Endothelial cell of umbilical vein (primary cell): ENCODE data around the gene CFAP77. TPM values are rescaled to one million over a fixed set of nuclear protein-coding genes. Genes with fewer than 3 reads are reported as not detected.

Experiments
- BruUV-seq: library from RNA; stranded (reverse); fragments of 400-500 nt; replicated peaks from 2 replicates; lab custom pipeline; 2021; lab: Mats Ljungman, UMichigan
- CTCF ChIA-PET: fragments of 300-600, 350-600 bp; sonication (Branson Sonifier 250); formaldehyde crosslinking; loops from one replicate; lab custom pipeline; 2021; ENCODE audit warnings: antibody characterized with exemption, inconsistent platforms; lab: Charles Lee
- POLR2A ChIA-PET: fragments of 300-600, 350-600 bp; sonication (Branson Sonifier 250); formaldehyde crosslinking; loops from one replicate; lab custom pipeline; 2021; ENCODE audit warnings: antibody characterized with exemption, inconsistent platforms; lab: Charles Lee
- DNase-seq: peaks from one replicate; pipeline ENCODE4 v3.0.0-alpha.2; 2011; ENCODE audit warnings: low read depth, low spot score
- FAIRE-seq: peaks from 2 replicates; lab custom pipeline; 2011; peaks lifted over from hg19 to GRCh38; lab: Jason Lieb, UNC
- H2AFZ ChIP-seq: 2 replicates; pipeline ENCODE4 v1.6.0; 2012; ENCODE audit warnings: low read depth, low read length, control low read depth, inconsistent platforms
- H3K27ac ChIP-seq: 2 replicates; pipeline ENCODE4 v1.5.1; 2011; ENCODE audit warnings: low read depth, mild to moderate bottlenecking, control low read depth, low read length, moderate library complexity; ENCODE audit not compliant: insufficient read depth
- H3K27me3 ChIP-seq, 2 experiments: 2 replicates each; pipeline versions ENCODE4 v1.6.0 to v1.6.1; 2011; ENCODE audit warnings: low read length in 2 of 2, mixed read lengths in 1 of 2; ENCODE audit not compliant: control insufficient read depth in 2 of 2, insufficient read depth in 2 of 2
- H3K36me3 ChIP-seq, 2 experiments: 2 replicates in 1 of 2; 3 replicates in 1 of 2; pipeline ENCODE4 v1.5.1; 2011; ENCODE audit warnings: low read length in 2 of 2, mild to moderate bottlenecking in 1 of 2, moderate library complexity in 1 of 2; ENCODE audit not compliant: control insufficient read depth in 2 of 2, insufficient read depth in 2 of 2; ENCODE audit errors: extremely low read depth in 1 of 2
- H3K4me1 ChIP-seq: 3 replicates; pipeline ENCODE4 v1.5.1; 2011; ENCODE audit warnings: mild to moderate bottlenecking, low read length; ENCODE audit not compliant: control insufficient read depth, insufficient read depth; ENCODE audit errors: extremely low read depth
- H3K4me2 ChIP-seq: 2 replicates; pipeline ENCODE4 v1.6.1; 2011; ENCODE audit warnings: low read length, control low read depth, mixed read lengths; ENCODE audit not compliant: insufficient read depth
- H3K4me3 ChIP-seq, 3 experiments: fragments of 200-600 bp in 1 of 3; sonication (generic), shearing (Covaris generic) in 1 of 3; replicated peaks in 1 of 3; 2 replicates each; pipeline ENCODE4 v1.5.1; 2011 to 2016; ENCODE audit warnings: control low read depth in 3 of 3, low read length in 3 of 3, mild to moderate bottlenecking in 2 of 3, inconsistent platforms in 1 of 3, low read depth in 1 of 3, moderate library complexity in 1 of 3; ENCODE audit not compliant: insufficient read depth in 1 of 3
- H3K79me2 ChIP-seq: 2 replicates; pipeline ENCODE4 v1.6.0; 2012; ENCODE audit warnings: low read length, inconsistent platforms; ENCODE audit not compliant: control insufficient read depth, insufficient read depth
- H3K9ac ChIP-seq: replicated peaks from 2 replicates; pipeline ENCODE3; 2011; ENCODE audit warnings: low read length, control low read depth; ENCODE audit not compliant: insufficient read depth; ENCODE audit errors: extremely low read depth
- H3K9me1 ChIP-seq: replicated peaks from 3 replicates; pipeline ENCODE4 v1.6.0; 2011; ENCODE audit warnings: mild to moderate bottlenecking, low read length; ENCODE audit not compliant: control insufficient read depth, insufficient read depth; ENCODE audit errors: extremely low read depth
- H3K9me3 ChIP-seq: replicated peaks from 2 replicates; pipeline ENCODE4 v1.5.1; 2012; ENCODE audit warnings: low read length, inconsistent platforms; ENCODE audit not compliant: control insufficient read depth, insufficient read depth
- H4K20me1 ChIP-seq: replicated peaks from 2 replicates; pipeline ENCODE3; 2011; ENCODE audit warnings: mild to moderate bottlenecking, low read length; ENCODE audit not compliant: control insufficient read depth, insufficient read depth; ENCODE audit errors: extremely low read depth
- EZH2 ChIP-seq: IDR thresholded peaks from 2 replicates; pipeline ENCODE4 v1.6.1; 2012; ENCODE audit warnings: borderline replicate concordance, low read depth, mild to moderate bottlenecking, moderate library complexity, low read length, inconsistent platforms; ENCODE audit not compliant: severe bottlenecking
- FOS ChIP-seq: IDR thresholded peaks from 2 replicates; pipeline ENCODE4 v1.6.1; 2011; ENCODE audit warnings: mild to moderate bottlenecking, low read length, moderate library complexity, borderline replicate concordance; ENCODE audit not compliant: insufficient read depth
- GATA2 ChIP-seq: IDR thresholded peaks from 2 replicates; pipeline ENCODE4 v1.7.0; 2011; ENCODE audit warnings: low read depth, mild to moderate bottlenecking, moderate library complexity, mixed read lengths, low read length; ENCODE audit not compliant: insufficient read length, insufficient read depth
- dilution Hi-C: fragments of 300-500 bp; cut with MboI; formaldehyde crosslinking; loops from one replicate; pipeline ENCODE4 v1.15.0; 2019; ENCODE audit warnings: low sequenced_read_pairs; ENCODE audit not compliant: extremely low pct_ligation_motif_present
- intact Hi-C: fragments of 100-400 bp; cut with micrococcal nuclease; formaldehyde crosslinking; loops from one replicate; pipeline ENCODE4 v1.10.0; 2022
- polyA plus RNA-seq, 4 experiments: library from polyadenylated mRNA; depleted of rRNA in 3 of 4; stranded (reverse) in 3 of 4; unstranded in 1 of 4; fragments of >200 nt; gene quantifications; 2 replicates each; pipeline versions ENCODE4 v1.2.1 to v1.2.3, GENCODE V29; 2011 to 2012; ENCODE audit warnings: missing spikeins in 1 of 4
- total RNA-seq: library from RNA; stranded (reverse); gene quantifications from 2 replicates; pipeline ENCODE4 v1.2.3, GENCODE V29; 2021
- TF ChIP-seq, protein P1 (sequence below), 2 donors: IDR thresholded peaks; 1 replicate in 1 of 2; 2 replicates in 1 of 2; pipeline ENCODE4 v1.5.1; 2011; ENCODE audit warnings: low read length in 2 of 2, mild to moderate bottlenecking in 2 of 2, moderate library complexity in 2 of 2, control low read depth in 1 of 2, inconsistent platforms in 1 of 2, low read depth in 1 of 2; ENCODE audit not compliant: insufficient read depth in 1 of 2; ENCODE audit errors: extremely low read depth in 1 of 2
- TF ChIP-seq, protein P2 (sequence below): IDR thresholded peaks from 2 replicates; pipeline ENCODE4 v1.6.1; 2011; ENCODE audit not compliant: insufficient read depth, insufficient read length

The CFAP77 gene
- total and polyA plus RNA-seq, 2 donors (not counting 3 experiments of a cell fraction or from before 2014, with no cell fraction given) = not detected

DNA sequence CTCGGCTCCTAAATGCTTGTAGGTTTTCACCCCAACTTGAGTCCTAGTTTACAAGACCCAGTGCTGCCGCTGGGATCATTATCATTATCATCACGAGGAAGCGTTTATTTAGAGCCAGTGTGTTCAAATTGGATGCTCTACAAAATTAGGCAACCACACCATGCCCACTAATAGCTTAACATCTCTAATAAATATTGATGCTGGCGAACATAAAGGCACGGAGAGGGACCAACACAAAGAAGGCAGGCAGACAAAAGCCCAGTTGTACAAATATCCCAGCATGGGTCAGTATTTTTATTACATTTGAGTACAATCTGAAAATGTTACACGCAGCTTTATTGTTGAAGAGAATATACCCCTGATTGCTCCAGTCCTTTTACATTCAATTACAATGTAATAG, 4.7 kb downstream of the CFAP77 start:
- no peaks in the 10 kb centered on the region for H4K20me1 ChIP-seq
- DNase-seq = no peak
- no peak overlapping the region for H3K4me2 ChIP-seq
- no peak overlapping the region for H3K27ac ChIP-seq
- no peak overlapping the region for H3K4me3 ChIP-seq
- H3K27me3 ChIP-seq = peaks cover 37 to 58% of the 10 kb centered on the region in 2 experiments
- no TSS peak for BruUV-seq
- H3K79me2 ChIP-seq = no peaks in the 10 kb centered on the region
- no peaks in the 10 kb centered on the region for H3K9me3 ChIP-seq
- no peak overlapping the region for H3K9ac ChIP-seq
- no peaks in the 10 kb centered on the region for H3K36me3 ChIP-seq
- intact Hi-C loops = loop anchor here (5.0 kb wide), 1 partner anchor 258 kb away; the partner anchor contains the start of gene GTF3C4
- no peaks in the 10 kb centered on the region for H3K9me1 ChIP-seq
- no peak for FAIRE-seq
- dilution Hi-C loops = no loop called here
- POLR2A ChIA-PET = no interaction called here
- peak; percentile 26 for TF ChIP-seq EZH2
- TF ChIP-seq FOS = no peak
- TF ChIP-seq, protein P1, sequence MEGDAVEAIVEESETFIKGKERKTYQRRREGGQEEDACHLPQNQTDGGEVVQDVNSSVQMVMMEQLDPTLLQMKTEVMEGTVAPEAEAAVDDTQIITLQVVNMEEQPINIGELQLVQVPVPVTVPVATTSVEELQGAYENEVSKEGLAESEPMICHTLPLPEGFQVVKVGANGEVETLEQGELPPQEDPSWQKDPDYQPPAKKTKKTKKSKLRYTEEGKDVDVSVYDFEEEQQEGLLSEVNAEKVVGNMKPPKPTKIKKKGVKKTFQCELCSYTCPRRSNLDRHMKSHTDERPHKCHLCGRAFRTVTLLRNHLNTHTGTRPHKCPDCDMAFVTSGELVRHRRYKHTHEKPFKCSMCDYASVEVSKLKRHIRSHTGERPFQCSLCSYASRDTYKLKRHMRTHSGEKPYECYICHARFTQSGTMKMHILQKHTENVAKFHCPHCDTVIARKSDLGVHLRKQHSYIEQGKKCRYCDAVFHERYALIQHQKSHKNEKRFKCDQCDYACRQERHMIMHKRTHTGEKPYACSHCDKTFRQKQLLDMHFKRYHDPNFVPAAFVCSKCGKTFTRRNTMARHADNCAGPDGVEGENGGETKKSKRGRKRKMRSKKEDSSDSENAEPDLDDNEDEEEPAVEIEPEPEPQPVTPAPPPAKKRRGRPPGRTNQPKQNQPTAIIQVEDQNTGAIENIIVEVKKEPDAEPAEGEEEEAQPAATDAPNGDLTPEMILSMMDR (IDR thresholded peaks at IDR 0.05; ENCODE audit: extremely low read depth in 1 of 2, insufficient read depth in 1 of 2, low read depth in 1 of 2, low read length in 2 of 2) = no peak
- TF ChIP-seq, protein P2, sequence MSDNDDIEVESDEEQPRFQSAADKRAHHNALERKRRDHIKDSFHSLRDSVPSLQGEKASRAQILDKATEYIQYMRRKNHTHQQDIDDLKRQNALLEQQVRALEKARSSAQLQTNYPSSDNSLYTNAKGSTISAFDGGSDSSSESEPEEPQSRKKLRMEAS = no peak
- H3K4me1 ChIP-seq = peaks cover 8% of the 10 kb centered on the region
- H2AFZ ChIP-seq = no peak overlapping the region
- CTCF ChIA-PET = interaction anchor here (1.0 to 3.3 kb wide), 5 partner anchors 85 to 558 kb away, joined by 3 to 11 read pairs (median 3); no protein-coding TSS in a partner anchor

DNA sequence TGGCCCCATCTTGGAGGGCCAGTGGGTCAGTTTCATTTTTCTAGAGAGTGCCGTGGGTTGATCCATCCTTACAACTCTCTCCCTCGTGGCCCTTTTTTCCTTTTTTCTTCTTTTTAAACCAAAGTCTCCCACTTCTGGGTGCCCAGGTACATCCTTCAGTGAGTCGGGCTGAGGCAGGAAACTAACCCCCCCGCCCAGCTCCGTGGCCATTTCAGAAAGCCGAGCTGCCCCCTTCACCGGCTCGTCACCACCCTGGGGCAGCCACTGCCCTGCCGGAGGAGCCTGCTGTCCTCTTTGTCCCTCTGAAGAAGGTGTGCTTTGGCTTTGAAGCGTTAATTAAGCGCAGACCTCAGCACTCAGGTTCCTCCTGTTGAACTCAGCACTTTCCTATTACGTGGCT, 5.2 kb downstream of the CFAP77 start:
- CTCF ChIA-PET = interaction anchor here (1.0 to 3.3 kb wide), 5 partner anchors 84 to 558 kb away, joined by 3 to 11 read pairs (median 3); no protein-coding TSS in a partner anchor
- Histone ChIP-seq H3K9ac (no peak overlapping the region), H3K4me3 (no peak overlapping the region), H3K4me2 (no peak overlapping the region), H3K36me3 (no peaks in the 10 kb centered on the region), H2AFZ (no peak overlapping the region), H3K27ac (no peak overlapping the region), H4K20me1 (no peaks in the 10 kb centered on the region), H3K79me2 (no peaks in the 10 kb centered on the region), H3K4me1 (peaks cover 8% of the 10 kb centered on the region), H3K9me1 (no peaks in the 10 kb centered on the region), H3K27me3 (peaks cover 37 to 58% of the 10 kb centered on the region in 2 experiments), H3K9me3 (no peaks in the 10 kb centered on the region)
- DNase-seq = no peak
- no TSS peak for BruUV-seq
- POLR2A ChIA-PET = no interaction called here
- no peak for FAIRE-seq
- TF ChIP-seq GATA2 (no peak), FOS (no peak), EZH2 (peak; percentile 14)
- dilution Hi-C loops (no loop called here), intact Hi-C loops (no loop called here)
